Activated CD8-positive, alpha-beta memory T cell treated with anti-CD3 and anti-CD28 coated beads, Interleukin-2, amount 50 U/mL, for 24 hours (primary cell): ENCODE results near the gene CARD14.

ENCODE experiments used
- DNase-seq: peaks from one replicate; pipeline ENCODE4 v3.0.0-alpha.2; 2020; ENCODE audit errors: extremely low read depth

Gene CARD14

GRCh38 chr17:80169784-80170500, at the start of gene CARD14:
CARD14 (plus strand) TSS chr17:80170030; CDS start chr17:80181439, 11,409 bp downstream.
- DNase-seq: no peak

GRCh38 chr17:80122026-80122575, 47.7 kb upstream of the CARD14 start:
- no peak for DNase-seq

GRCh38 chr17:80122926-80123505, 46.8 kb upstream of the CARD14 start:
- DNase-seq: no peak

GRCh38 chr17:80123791-80124190, 46.0 kb upstream of the CARD14 start:
- DNase-seq: no peak

- no peak for DNase-seq
Observed at GRCh38 chr17:80124351-80124981, 45.4 kb upstream of the CARD14 start.

- no peak for DNase-seq
Observed at GRCh38 chr17:80125656-80126448, 44.0 kb upstream of the CARD14 start.

GRCh38 chr17:80126449-80126715, 43.4 kb upstream of the CARD14 start:
- DNase-seq: no peak

- no peak for DNase-seq
Observed at GRCh38 chr17:80129006-80129565, 40.7 kb upstream of the CARD14 start.

- DNase-seq: no peak
Observed at GRCh38 chr17:80130992-80131391, 38.8 kb upstream of the CARD14 start.

- DNase-seq: no peak
Observed at GRCh38 chr17:80132906-80133625, 36.8 kb upstream of the CARD14 start.

- DNase-seq: no peak
Observed at GRCh38 chr17:80133626-80133970, 36.2 kb upstream of the CARD14 start.

- no peak for DNase-seq
Observed at GRCh38 chr17:80137131-80137530, 32.7 kb upstream of the CARD14 start.

GRCh38 chr17:80138856-80139426, 30.9 kb upstream of the CARD14 start:
- DNase-seq: no peak

- no peak for DNase-seq
Observed at GRCh38 chr17:80141463-80142165, 28.2 kb upstream of the CARD14 start.

- no peak for DNase-seq
Observed at GRCh38 chr17:80142929-80143328, 26.9 kb upstream of the CARD14 start.

- DNase-seq: no peak
Observed at GRCh38 chr17:80145076-80146075, 24.5 kb upstream of the CARD14 start.

- no peak for DNase-seq
Observed at GRCh38 chr17:80146121-80147034, 23.5 kb upstream of the CARD14 start.
